Measurements from ENCODE around the gene SPEN. TPM values are rescaled to one million over a fixed set of nuclear protein-coding genes. Genes with fewer than 3 reads are reported as not detected.

The SPEN gene
- total RNA-seq, 1 donor from 2014 or later = 123 TPM

- Mint-ChIP-seq H3K9me3 (no peaks in the 10 kb centered on the region), H3K36me3 (ENCODE audit: low read depth) (peaks cover 15% of the 10 kb centered on the region), H3K4me3 (no peak overlapping the region), H3K27ac (no peak overlapping the region), H3K27me3 (no peaks in the 10 kb centered on the region), H3K4me1 (peaks cover 54% of the 10 kb centered on the region)
- intact Hi-C loops (cut with micrococcal nuclease) = no loop called here
- DNase-seq (no peak), ATAC-seq (ENCODE audit: low read depth) (no peak)
- ChIA-PET POLR2A (interaction anchor here (0.6 to 1.3 kb wide), 2 partner anchors 9 to 90 kb away, joined by 3 read pairs; no protein-coding TSS in a partner anchor), CTCF (interaction anchor here (0.6 to 1.2 kb wide), 3 partner anchors 40 to 75 kb away, joined by 3 to 4 read pairs (median 3); no protein-coding TSS in a partner anchor)
- TF ChIP-seq CTCF (IDR thresholded peaks at IDR 0.05) = no peak
Observed at GRCh38 chr1:15866721-15867201, 19.3 kb downstream of the SPEN start.

DNA sequence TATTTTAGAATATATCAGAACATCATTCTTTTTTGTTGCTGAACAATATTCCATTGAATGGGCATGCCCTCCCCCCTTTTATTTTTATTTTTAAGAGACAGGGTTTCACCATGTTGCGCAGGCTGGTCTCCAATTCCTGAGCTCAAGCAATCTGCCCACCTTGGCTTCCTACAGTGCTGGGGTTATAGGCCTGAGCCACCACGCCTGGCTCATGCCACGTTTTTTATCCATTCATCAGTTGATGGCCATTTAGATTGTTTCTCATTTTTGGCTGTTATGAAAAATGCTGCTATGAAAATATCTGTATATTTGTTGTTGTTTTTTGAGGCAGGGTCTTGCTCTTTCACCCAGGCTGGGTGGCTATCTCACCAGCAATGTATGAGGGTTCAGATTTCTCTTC lies 19.8 kb downstream of the SPEN start:
- Mint-ChIP-seq H3K4me1 (peaks cover 54% of the 10 kb centered on the region), H3K9me3 (no peaks in the 10 kb centered on the region), H3K27me3 (no peaks in the 10 kb centered on the region), H3K36me3 (ENCODE audit: low read depth) (peaks cover 15% of the 10 kb centered on the region), H3K27ac (no peak overlapping the region), H3K4me3 (no peak overlapping the region)
- ChIA-PET POLR2A (interaction anchor here (0.6 to 1.3 kb wide), 3 partner anchors 10 to 90 kb away, joined by 3 read pairs; no protein-coding TSS in a partner anchor), CTCF (interaction anchor here (0.6 kb wide), 1 partner anchor 52 kb away, joined by 3 read pairs; no protein-coding TSS in a partner anchor)
- TF ChIP-seq CTCF (IDR thresholded peaks at IDR 0.05) = no peak
- ATAC-seq (ENCODE audit: low read depth) (no peak), DNase-seq (no peak)
- intact Hi-C loops (cut with micrococcal nuclease) = no loop called here

GRCh38 chr1:15869413-15869812 lies 21.9 kb downstream of the SPEN start:
- Mint-ChIP-seq H3K27ac (no peak overlapping the region), H3K4me3 (no peak overlapping the region), H3K36me3 (ENCODE audit: low read depth) (peaks cover 31% of the 10 kb centered on the region), H3K27me3 (no peaks in the 10 kb centered on the region), H3K9me3 (no peaks in the 10 kb centered on the region), H3K4me1 (peaks cover 54% of the 10 kb centered on the region)
- POLR2A ChIA-PET = no interaction called here
- CTCF ChIA-PET = interaction anchor here (1.1 kb wide), 1 partner anchor 10 kb away, joined by 3 read pairs; no protein-coding TSS in a partner anchor
- DNase-seq (no peak), ATAC-seq (ENCODE audit: low read depth) (no peak)
- no peak for TF ChIP-seq CTCF (IDR thresholded peaks at IDR 0.05)
- intact Hi-C loops (cut with micrococcal nuclease) = no loop called here

- no peak for TF ChIP-seq CTCF (IDR thresholded peaks at IDR 0.05)
- POLR2A ChIA-PET = interaction anchor here (0.6 kb wide), 1 partner anchor 39 kb away, joined by 4 read pairs; no protein-coding TSS in a partner anchor
- H3K27me3 Mint-ChIP-seq = no peaks in the 10 kb centered on the region
- intact Hi-C loops (cut with micrococcal nuclease) = no loop called here
- no peak overlapping the region for H3K4me3 Mint-ChIP-seq
- no peak for ATAC-seq (ENCODE audit: low read depth)
- CTCF ChIA-PET = interaction anchor here (1.1 to 1.5 kb wide), 2 partner anchors 9 to 89 kb away, joined by 3 read pairs; no protein-coding TSS in a partner anchor
- no peaks in the 10 kb centered on the region for H3K9me3 Mint-ChIP-seq
- peaks cover 39% of the 10 kb centered on the region for H3K36me3 Mint-ChIP-seq (ENCODE audit: low read depth)
- H3K4me1 Mint-ChIP-seq = peaks cover 61% of the 10 kb centered on the region
- DNase-seq = no peak
- H3K27ac Mint-ChIP-seq = no peak overlapping the region
Observed at GRCh38 chr1:15870421-15870820, 22.9 kb downstream of the SPEN start.

DNA sequence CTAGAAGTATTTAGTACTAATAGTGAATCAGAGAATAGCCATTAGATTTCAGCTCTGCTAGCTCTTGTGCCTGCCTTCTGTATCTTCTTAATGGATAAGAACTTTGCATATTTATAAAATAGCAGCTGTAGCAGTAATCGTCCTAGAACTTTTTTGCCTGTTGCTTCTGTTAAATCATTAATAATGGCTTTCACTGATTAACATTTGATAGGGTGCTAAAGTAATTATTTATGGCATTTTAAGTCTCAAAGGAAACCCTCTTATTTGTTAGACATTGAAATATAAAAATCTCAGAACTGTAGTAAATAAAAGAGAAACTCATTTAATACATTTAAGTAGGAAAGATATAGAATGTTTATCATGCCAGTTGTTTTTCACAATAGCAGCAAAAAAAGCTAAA lies 27.0 kb downstream of the SPEN start:
- H3K9me3 Mint-ChIP-seq = no peaks in the 10 kb centered on the region
- H3K36me3 Mint-ChIP-seq (ENCODE audit: low read depth) = peaks cover 64% of the 10 kb centered on the region
- ATAC-seq (ENCODE audit: low read depth) (no peak), DNase-seq (no peak)
- H3K27me3 Mint-ChIP-seq = no peaks in the 10 kb centered on the region
- intact Hi-C loops (cut with micrococcal nuclease) = no loop called here
- H3K4me1 Mint-ChIP-seq = peaks cover 55% of the 10 kb centered on the region
- H3K4me3 Mint-ChIP-seq = no peak overlapping the region
- POLR2A ChIA-PET = interaction anchor here (1.3 kb wide), 1 partner anchor 27 kb away, joined by 6 read pairs; the partner anchor contains the start of gene SPEN
- TF ChIP-seq CTCF (IDR thresholded peaks at IDR 0.05) = no peak
- CTCF ChIA-PET = no interaction called here
- H3K27ac Mint-ChIP-seq = no peak overlapping the region
